Suprapubic skin (tissue), 4 donors: ENCODE data around the gene RSRP1. TPM values are rescaled to one million over a fixed set of nuclear protein-coding genes. Genes with fewer than 3 reads are reported as not detected.
"Not testable (repeated sequence)": the region's sequence is repeated elsewhere in the genome, so short reads cannot be mapped to it uniquely, and the experiment has no call there.

Experiments used
- DNase-seq, 2 donors: peaks; one replicate each; pipeline ENCODE4 v3.0.0-alpha.2; 2019; ENCODE audit warnings: low spot score in 2 of 2
- H3K27ac ChIP-seq: fragments of 200-600 bp; sonication (generic); one replicate; pipeline ENCODE4 v1.5.1; 2019
- H3K27me3 ChIP-seq: fragments of 200-600 bp; sonication (generic); one replicate; pipeline ENCODE4 v1.5.1; 2019
- H3K36me3 ChIP-seq: fragments of 200-600 bp; sonication (generic); one replicate; pipeline ENCODE4 v1.5.1; 2019
- H3K4me1 ChIP-seq: fragments of 200-600 bp; sonication (generic); one replicate; pipeline ENCODE4 v1.5.1; 2019
- H3K4me3 ChIP-seq: fragments of 200-600 bp; sonication (generic); one replicate; pipeline ENCODE4 v1.5.1; 2019; ENCODE audit warnings: mild to moderate bottlenecking
- H3K9me3 ChIP-seq: fragments of 200-600 bp; sonication (generic); one replicate; pipeline ENCODE4 v1.5.1; 2019
- CTCF ChIP-seq, 2 donors: fragments of 200-600 bp in 1 of 2; fragments of 450-650 bp in 1 of 2; sonication (generic) in 1 of 2; IDR thresholded peaks; one replicate each; pipeline ENCODE4 v1.5.1; 2016 to 2019; ENCODE audit warnings: antibody characterized with exemption in 2 of 2, mild to moderate bottlenecking in 1 of 2, moderate library complexity in 1 of 2
- EP300 ChIP-seq: sonication (generic); formaldehyde crosslinking; IDR thresholded peaks from one replicate; pipeline ENCODE4 v1.6.1; 2017; ENCODE audit warnings: antibody characterized with exemption
- POLR2A ChIP-seq, 2 donors: fragments of 450-650 bp; IDR thresholded peaks; one replicate each; pipeline ENCODE4 v1.6.1; 2017; ENCODE audit warnings: antibody characterized with exemption in 2 of 2, mild to moderate bottlenecking in 2 of 2, moderate library complexity in 2 of 2
- POLR2AphosphoS5 ChIP-seq, 3 donors: sonication (generic); formaldehyde crosslinking; IDR thresholded peaks; one replicate each; pipeline ENCODE4 v1.6.1; 2017; ENCODE audit warnings: antibody characterized with exemption in 3 of 3
- WGBS: methylation state at CpG from one replicate; pipeline ENCODE4 v1.1.5; 2018; 5-methylcytosine and 5-hydroxymethylcytosine counted together
- total RNA-seq, 4 donors: library from RNA; depleted of rRNA; stranded (reverse); fragments of >200 nt; gene quantifications; one replicate each; pipeline ENCODE4 v1.1.0, GENCODE V29; 2016

Gene RSRP1
- total RNA-seq, 4 donors from 2014 or later: 78.9 to 304 (median 120) TPM

DNA sequence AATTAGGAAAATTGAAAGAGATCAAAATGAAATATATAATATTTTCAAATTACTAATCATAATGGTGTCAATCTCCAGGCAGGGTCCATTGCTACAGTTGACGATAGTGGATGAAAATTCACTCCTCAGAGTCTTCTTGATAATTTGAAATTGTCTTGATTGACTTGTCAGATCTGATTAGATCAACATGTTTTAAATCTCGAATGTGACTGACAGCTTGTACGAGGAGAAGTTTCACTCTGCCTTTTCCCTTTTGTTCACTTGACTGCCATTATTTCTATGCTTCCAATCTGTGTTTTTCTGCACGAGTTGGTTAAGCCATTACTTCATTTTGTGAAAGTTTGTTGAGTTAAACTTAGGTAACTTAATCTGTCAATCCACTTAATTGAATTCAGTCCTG, 28.4 kb upstream of the RSRP1 start:
- not testable (repeated sequence) for DNase-seq, H3K36me3 ChIP-seq, H3K27ac ChIP-seq, H3K4me1 ChIP-seq, H3K27me3 ChIP-seq, H3K4me3 ChIP-seq, H3K9me3 ChIP-seq
- WGBS: 73% methylated on average over 4 of the region's 4 CpGs

GRCh38 chr1:25272238-25272637, 25.0 kb upstream of the RSRP1 start, which contains the start of gene RHD:
TSS of gene RHD (plus strand) at chr1:25272509. CDS start at chr1:25272548, 39 bp downstream.
- not testable (repeated sequence) for H3K4me3 ChIP-seq, H3K9me3 ChIP-seq, H3K36me3 ChIP-seq, DNase-seq, H3K27ac ChIP-seq, H3K4me1 ChIP-seq, H3K27me3 ChIP-seq
- 91% methylated on average over 8 of the region's 8 CpGs for WGBS

GRCh38 chr1:25268143-25268760, 21.0 kb upstream of the RSRP1 start:
- not testable (repeated sequence) for DNase-seq, H3K36me3 ChIP-seq, H3K27me3 ChIP-seq, H3K4me1 ChIP-seq, H3K9me3 ChIP-seq
- peak overlapping the region; percentile 60 for H3K4me3 ChIP-seq
- peak overlapping the region; percentile 93 for H3K27ac ChIP-seq
- 41% methylated on average over 14 of the region's 14 CpGs for WGBS

- not testable (repeated sequence) for H3K9me3 ChIP-seq, H3K4me1 ChIP-seq, H3K27me3 ChIP-seq, H3K36me3 ChIP-seq
- peak overlapping the region; percentile 60 for H3K4me3 ChIP-seq
- DNase-seq: peak; percentile 73 to 89
- WGBS: 0% methylated on average over 1 of the region's 56 CpGs
- peak overlapping the region; percentile 93 for H3K27ac ChIP-seq
Observed at GRCh38 chr1:25267288-25268142, 20.3 kb upstream of the RSRP1 start.

DNA sequence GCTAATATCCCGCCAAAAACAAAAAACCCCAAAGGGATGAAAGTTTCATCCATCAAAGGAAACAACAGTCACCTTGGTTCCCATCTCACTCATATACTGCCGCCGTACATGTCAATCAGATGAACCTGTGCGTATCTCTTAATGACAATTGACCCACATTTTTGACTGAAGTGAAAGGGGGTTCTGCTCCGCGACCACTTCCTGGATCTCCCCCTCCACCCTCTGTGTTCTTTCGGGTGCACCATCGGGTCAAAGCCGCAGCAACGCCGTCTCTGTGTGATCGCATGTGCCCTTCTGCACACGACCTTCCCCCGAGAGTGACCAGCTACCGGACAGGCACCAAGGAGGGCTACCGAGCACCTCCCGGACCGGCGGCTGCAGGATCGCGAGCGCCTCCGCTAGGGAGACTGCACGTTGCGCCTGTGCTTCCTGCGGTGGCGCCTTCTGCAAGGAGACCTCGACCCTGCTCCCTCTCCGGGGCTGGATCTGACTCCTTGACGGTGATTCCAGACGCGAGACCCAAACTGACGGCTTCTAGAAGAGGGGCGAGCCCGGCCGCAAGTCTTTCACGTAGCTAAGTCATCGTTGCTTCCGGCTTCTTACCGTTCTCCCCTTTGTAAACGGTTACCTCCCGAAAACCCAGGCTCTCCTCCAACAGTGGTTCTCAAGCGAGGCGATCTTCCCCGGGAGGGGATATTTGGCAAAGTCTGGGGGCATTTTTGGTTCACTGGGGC, 19.5 kb upstream of the RSRP1 start:
- H3K36me3 ChIP-seq, H3K27ac ChIP-seq, H3K4me1 ChIP-seq, H3K9me3 ChIP-seq, H3K27me3 ChIP-seq, DNase-seq: not testable (repeated sequence)
- peak overlapping the region; percentile 60 for H3K4me3 ChIP-seq
- WGBS: 0% methylated on average over 6 of the region's 45 CpGs

GRCh38 chr1:25260336-25260735, 13.1 kb upstream of the RSRP1 start:
- H3K4me1 ChIP-seq, H3K36me3 ChIP-seq, H3K9me3 ChIP-seq, DNase-seq, H3K27me3 ChIP-seq, H3K4me3 ChIP-seq: not testable (repeated sequence)
- WGBS: 85% methylated on average over 3 of the region's 3 CpGs
- peak overlapping the region; percentile 10 for H3K27ac ChIP-seq

- H3K9me3 ChIP-seq, H3K4me3 ChIP-seq, H3K4me1 ChIP-seq, H3K27ac ChIP-seq, H3K36me3 ChIP-seq, DNase-seq, H3K27me3 ChIP-seq: not testable (repeated sequence)
- WGBS: 45% methylated on average over 7 of the region's 7 CpGs
Observed at GRCh38 chr1:25259813-25260212, 12.6 kb upstream of the RSRP1 start.

DNA sequence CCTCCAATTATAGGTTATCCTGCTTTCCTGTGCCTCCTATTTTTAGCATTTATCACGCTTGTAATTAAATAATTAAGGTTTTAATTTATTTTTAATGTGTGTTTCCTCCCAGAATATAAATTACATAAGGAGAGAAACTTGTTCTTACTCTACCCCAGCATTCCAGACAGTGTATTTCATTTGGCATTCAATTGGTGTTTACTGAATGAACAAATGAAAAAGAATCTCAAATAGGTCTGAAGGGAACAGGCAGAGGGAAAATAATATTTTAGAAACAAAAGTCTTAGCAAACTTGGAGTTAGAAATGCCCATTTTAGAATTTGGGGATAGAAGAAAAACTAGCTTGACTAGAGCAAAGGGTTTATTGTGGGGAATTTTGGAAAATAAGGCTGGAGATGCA, 9.9 kb upstream of the RSRP1 start:
- 25% methylated on average over 1 of the region's 1 CpG for WGBS
- no peaks in the 10 kb centered on the region for H3K36me3 ChIP-seq
- no peak for TF ChIP-seq EP300
- TF ChIP-seq POLR2A (IDR thresholded peaks at IDR 0.05): no peak
- TF ChIP-seq CTCF (IDR thresholded peaks at IDR 0.05): no peak
- no peak for TF ChIP-seq POLR2AphosphoS5 (IDR thresholded peaks at IDR 0.05)

More for the DNA sequence above, 9.9 kb upstream of the RSRP1 start:
- Histone ChIP-seq H3K27ac (no peak overlapping the region), H3K27me3 (no peaks in the 10 kb centered on the region), H3K9me3 (no peaks in the 10 kb centered on the region), H3K4me3 (no peak overlapping the region), H3K4me1 (no peaks in the 10 kb centered on the region)
- DNase-seq: no peak
